ENCODE measurements around the gene TMEM220. TPM values are rescaled to one million over a fixed set of nuclear protein-coding genes. Genes with fewer than 3 reads are reported as not detected.
"Not testable (repeated sequence)": the region's sequence is repeated elsewhere in the genome, so short reads cannot be mapped to it uniquely, and the experiment has no call there.

TMEM220 gene
- total RNA-seq, 2 experiments from 2014 or later, result 2.9 to 3.2 TPM

- Histone ChIP-seq H3K4me1 (ENCODE audit: insufficient read depth, low read length) (peaks cover 32% of the 10 kb centered on the region), H3K36me3 (ENCODE audit: insufficient read depth, low read length) (peaks cover 37% of the 10 kb centered on the region)
- Mint-ChIP-seq H3K4me3 (peak overlapping the region; percentile 94), H3K4me1 (ENCODE audit: low read depth) (peaks cover 67% of the 10 kb centered on the region), H3K36me3 (ENCODE audit: low read depth) (peaks cover 81% of the 10 kb centered on the region), H3K27ac (peak overlapping the region; percentile 95)
- H3K27me3 ChIP-seq (ENCODE audit: control insufficient read depth in 1 of 2, insufficient read depth in 2 of 2, low read length in 2 of 2); H3K27me3 Mint-ChIP-seq; H3K4me3 ChIP-seq (ENCODE audit: low read length); H3K27ac ChIP-seq (ENCODE audit: low read depth in 1 of 2, low read length in 2 of 2); ATAC-seq (ENCODE audit: poor library complexity); H3K9me3 Mint-ChIP-seq; DNase-seq; H3K9me3 ChIP-seq (ENCODE audit: control insufficient read depth in 1 of 2, insufficient read depth in 1 of 2, low read length in 2 of 2): not testable (repeated sequence)
- POLR2A ChIA-PET, result interaction anchor here (1.5 to 1.9 kb wide), 2 partner anchors 34 to 149 kb away, joined by 6 to 7 read pairs; partner anchors contain the start of gene TMEM220
- CTCF ChIA-PET, result interaction anchor here (0.9 to 1.0 kb wide), 2 partner anchors 10 to 12 kb away, joined by 3 read pairs; no protein-coding TSS in a partner anchor
- intact Hi-C loops (cut with DNase I, micrococcal nuclease), result loop anchor here in 1 of 2 experiments (5.0 kb wide), 1 partner anchor 1326 kb away; the partner anchor contains the start of gene MAP2K4
Observed at GRCh38 chr17:10695875-10696407, 33.9 kb downstream of the TMEM220 start.

GRCh38 chr17:10687499-10687898 lies 42.3 kb downstream of the TMEM220 start:
- ATAC-seq (ENCODE audit: poor library complexity) (no peak), DNase-seq (no peak)
- Histone ChIP-seq H3K4me3 (ENCODE audit: low read length) (no peak overlapping the region), H3K4me1 (ENCODE audit: insufficient read depth, low read length) (no peaks in the 10 kb centered on the region), H3K9me3 (ENCODE audit: control insufficient read depth in 1 of 2, insufficient read depth in 1 of 2, low read length in 2 of 2) (no peaks in the 10 kb centered on the region), H3K27ac (ENCODE audit: low read depth in 1 of 2, low read length in 2 of 2) (no peak overlapping the region), H3K27me3 (ENCODE audit: control insufficient read depth in 1 of 2, insufficient read depth in 2 of 2, low read length in 2 of 2) (no peaks in the 10 kb centered on the region), H3K36me3 (ENCODE audit: insufficient read depth, low read length) (peaks cover 63% of the 10 kb centered on the region)
- no peak for TF ChIP-seq CTCF (IDR thresholded peaks at IDR 0.05)
- H3K27me3 Mint-ChIP-seq, result no peaks in the 10 kb centered on the region
- H3K27ac Mint-ChIP-seq, result no peak overlapping the region
- intact Hi-C loops (cut with DNase I, micrococcal nuclease), result no loop called here
- no peak overlapping the region for H3K4me3 Mint-ChIP-seq
- CTCF ChIA-PET, result no interaction called here
- H3K9me3 Mint-ChIP-seq, result no peaks in the 10 kb centered on the region
- peaks cover 37% of the 10 kb centered on the region for H3K4me1 Mint-ChIP-seq (ENCODE audit: low read depth)
- POLR2A ChIA-PET, result no interaction called here
- peaks cover 96% of the 10 kb centered on the region for H3K36me3 Mint-ChIP-seq (ENCODE audit: low read depth)

GRCh38 chr17:10683853-10684252 lies 46.0 kb downstream of the TMEM220 start:
- ATAC-seq (ENCODE audit: poor library complexity) (no peak), DNase-seq (peak in 3 of 14 experiments; percentile 11 to 30 (median 28))
- peak; percentile 55 for TF ChIP-seq CTCF (IDR thresholded peaks at IDR 0.05)
- POLR2A ChIA-PET, result interaction anchor here (0.9 kb wide), 1 partner anchor 16 kb away, joined by 4 read pairs; no protein-coding TSS in a partner anchor
- CTCF ChIA-PET, result interaction anchor here (1.3 to 1.9 kb wide), 2 partner anchors 12 to 16 kb away, joined by 3 to 10 read pairs; no protein-coding TSS in a partner anchor
- Histone ChIP-seq H3K4me3 (ENCODE audit: low read length) (no peak overlapping the region), H3K27me3 (ENCODE audit: control insufficient read depth in 1 of 2, insufficient read depth in 2 of 2, low read length in 2 of 2) (no peaks in the 10 kb centered on the region), H3K27ac (ENCODE audit: low read depth in 1 of 2, low read length in 2 of 2) (no peak overlapping the region), H3K36me3 (ENCODE audit: insufficient read depth, low read length) (peaks cover 69% of the 10 kb centered on the region), H3K4me1 (ENCODE audit: insufficient read depth, low read length) (no peaks in the 10 kb centered on the region), H3K9me3 (ENCODE audit: control insufficient read depth in 1 of 2, insufficient read depth in 1 of 2, low read length in 2 of 2) (no peaks in the 10 kb centered on the region)
- intact Hi-C loops (cut with DNase I, micrococcal nuclease), result no loop called here
- Mint-ChIP-seq H3K36me3 (ENCODE audit: low read depth) (peaks cover 96% of the 10 kb centered on the region), H3K27ac (no peak overlapping the region), H3K4me3 (no peak overlapping the region), H3K4me1 (ENCODE audit: low read depth) (peaks cover 7% of the 10 kb centered on the region), H3K9me3 (no peaks in the 10 kb centered on the region), H3K27me3 (no peaks in the 10 kb centered on the region)

Measured in CD4-positive, alpha-beta T cell (primary cell).